CD14-positive monocyte (primary cell): ENCODE data around the gene SKOR1. TPM values are rescaled to one million over a fixed set of nuclear protein-coding genes. Genes with fewer than 3 reads are reported as not detected.

Experiments used
- DNase-seq, 3 donors: peaks; one replicate each; pipeline ENCODE4 v3.0.0-alpha.2; 2011 to 2022
- H2AFZ ChIP-seq: 2 replicates; pipeline ENCODE4 v1.6.0; 2012; ENCODE audit warnings: mild to moderate bottlenecking, low read depth, low read length, inconsistent platforms; ENCODE audit not compliant: insufficient read depth, poor library complexity, severe bottlenecking
- H3K27ac ChIP-seq, 2 donors: 1 replicate in 1 of 2; 2 replicates in 1 of 2; pipeline ENCODE4 v1.5.1; 2012 to 2013; ENCODE audit warnings: low read length in 2 of 2, control low read depth in 1 of 2, inconsistent platforms in 1 of 2, low read depth in 1 of 2, mild to moderate bottlenecking in 1 of 2
- H3K27me3 ChIP-seq, 2 donors: one replicate each; pipeline versions ENCODE4 v1.6.0 to v1.6.1; 2011 to 2013; ENCODE audit warnings: low read length in 2 of 2; ENCODE audit not compliant: control insufficient read depth in 2 of 2, insufficient read depth in 2 of 2
- H3K36me3 ChIP-seq, 2 donors: replicated peaks in 1 of 2; 1 replicate in 1 of 2; 2 replicates in 1 of 2; pipeline versions ENCODE4 v1.5.1 to v1.6.1; 2012 to 2013; ENCODE audit warnings: low read length in 2 of 2, control low read depth in 1 of 2, inconsistent platforms in 1 of 2, mild to moderate bottlenecking in 1 of 2; ENCODE audit not compliant: insufficient read depth in 2 of 2, control insufficient read depth in 1 of 2
- H3K4me1 ChIP-seq, 2 donors: 1 replicate in 1 of 2; 2 replicates in 1 of 2; pipeline versions ENCODE4 v1.5.1 to v1.6.1; 2012 to 2013; ENCODE audit warnings: low read length in 2 of 2, control low read depth in 1 of 2, inconsistent platforms in 1 of 2, mild to moderate bottlenecking in 1 of 2, moderate library complexity in 1 of 2; ENCODE audit not compliant: insufficient read depth in 2 of 2, control insufficient read depth in 1 of 2
- H3K4me2 ChIP-seq: replicated peaks from 2 replicates; pipeline ENCODE3; 2012; ENCODE audit warnings: low read length, moderate library complexity, mild to moderate bottlenecking; ENCODE audit not compliant: poor library complexity, severe bottlenecking; ENCODE audit errors: extremely low read depth
- H3K4me3 ChIP-seq, 3 experiments: fragments of 200-600 bp in 1 of 3; sonication (generic) in 1 of 3; replicated peaks in 1 of 3; 1 replicate in 2 of 3; 2 replicates in 1 of 3; pipeline ENCODE4 v1.5.1; 2011 to 2013; ENCODE audit warnings: low read length in 3 of 3, mild to moderate bottlenecking in 3 of 3, control low read depth in 2 of 3, low read depth in 2 of 3, inconsistent platforms in 1 of 3, moderate library complexity in 1 of 3
- H3K79me2 ChIP-seq: 2 replicates; pipeline ENCODE4 v1.6.0; 2012; ENCODE audit warnings: mild to moderate bottlenecking, control low read depth, inconsistent platforms, low read length, moderate library complexity; ENCODE audit not compliant: insufficient read depth
- H3K9ac ChIP-seq: 2 replicates; pipeline ENCODE4 v1.6.0; 2017; ENCODE audit warnings: low read length, mild to moderate bottlenecking; ENCODE audit not compliant: insufficient read depth, poor library complexity, severe bottlenecking
- H3K9me3 ChIP-seq, 2 donors: replicated peaks in 1 of 2; 1 replicate in 1 of 2; 2 replicates in 1 of 2; pipeline versions ENCODE4 v1.5.1 to v1.6.1; 2012 to 2013; ENCODE audit warnings: low read length in 2 of 2, control low read depth in 1 of 2; ENCODE audit not compliant: control insufficient read depth in 1 of 2, insufficient read depth in 1 of 2
- H4K20me1 ChIP-seq: 2 replicates; pipeline ENCODE4 v1.6.0; 2012; ENCODE audit warnings: mild to moderate bottlenecking, low read length, control low read depth, moderate library complexity; ENCODE audit not compliant: insufficient read depth
- H3K27ac Mint-ChIP-seq, 7 donors: one replicate each; pipeline ENCODE4 v1.8.0; 2020; ENCODE audit warnings: mild to moderate bottlenecking in 7 of 7, mixed read lengths in 7 of 7, moderate library complexity in 6 of 7, inconsistent platforms in 2 of 7
- H3K27me3 Mint-ChIP-seq, 3 donors: one replicate each; pipeline ENCODE4 v1.8.0; 2021 to 2022; ENCODE audit warnings: low read depth in 3 of 3, mild to moderate bottlenecking in 3 of 3, mixed read lengths in 3 of 3, moderate library complexity in 3 of 3, inconsistent platforms in 1 of 3
- H3K36me3 Mint-ChIP-seq, 2 donors: one replicate each; pipeline ENCODE4 v1.8.0; 2020; ENCODE audit warnings: mixed read lengths in 2 of 2, inconsistent platforms in 1 of 2, mild to moderate bottlenecking in 1 of 2
- H3K4me1 Mint-ChIP-seq: one replicate; pipeline ENCODE4 v1.8.0; 2020; ENCODE audit warnings: mild to moderate bottlenecking, mixed read lengths
- H3K4me3 Mint-ChIP-seq, 2 donors: one replicate each; pipeline ENCODE4 v1.8.0; 2020; ENCODE audit warnings: mild to moderate bottlenecking in 2 of 2, mixed read lengths in 2 of 2, moderate library complexity in 1 of 2
- H3K9me3 Mint-ChIP-seq, 7 donors: one replicate each; pipeline ENCODE4 v1.8.0; 2020 to 2022; ENCODE audit warnings: mixed read lengths in 7 of 7, mild to moderate bottlenecking in 6 of 7, moderate library complexity in 6 of 7, inconsistent platforms in 2 of 7
- WGBS: methylation state at CpG from one replicate; pipeline ENCODE4 v1.1.5; 2013; ENCODE audit warnings: missing lambda C conversion rate; ENCODE audit not compliant: insufficient coverage; 5-methylcytosine and 5-hydroxymethylcytosine counted together
- intact Hi-C, 2 donors: fragments of 100-400 bp; cut with micrococcal nuclease; formaldehyde crosslinking; loops; one replicate each; pipeline versions ENCODE4 v1.15.0 to v1.15.1; 2023
- polyA plus RNA-seq, 3 donors: library from polyadenylated mRNA; depleted of rRNA in 1 of 3; unstranded in 2 of 3; stranded (reverse) in 1 of 3; fragments of 300-500 nt in 2 of 3; fragments of >200 nt in 1 of 3; fragmentation: Illumina TruSeq in 2 of 3; gene quantifications; 1 replicate in 2 of 3; 2 replicates in 1 of 3; pipeline ENCODE4 v1.2.3, GENCODE V29; 2012 to 2021
- TF ChIP-seq, protein P1 (sequence below): fragments of 200-600 bp; IDR thresholded peaks from one replicate; pipeline ENCODE4 v1.8.0; 2022; ENCODE audit warnings: antibody characterized with exemption, mild to moderate bottlenecking

SKOR1 gene
- polyA plus RNA-seq, 3 donors, result 0.23 TPM; not detected in 2

DNA sequence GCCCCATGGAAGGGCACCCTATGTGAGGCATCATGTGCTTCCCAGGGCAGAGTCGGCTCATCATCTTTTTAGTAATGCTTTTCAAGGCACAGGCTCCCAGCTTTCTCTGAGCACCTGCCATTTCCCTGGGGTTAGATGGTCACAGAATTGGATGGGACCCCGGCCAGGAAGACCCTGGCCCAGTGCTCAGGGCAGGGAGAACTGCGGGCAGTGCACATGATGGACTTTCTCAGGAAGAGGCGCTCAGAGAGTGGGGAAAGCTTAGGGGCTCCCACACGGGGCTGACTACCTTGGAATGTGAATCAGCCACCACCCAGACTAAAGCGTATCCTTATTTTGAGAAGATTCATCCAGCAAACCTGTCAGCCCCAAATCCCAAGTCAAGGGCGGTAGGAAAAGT lies 16.5 kb upstream of the SKOR1 start:
- Histone ChIP-seq H4K20me1 (no peaks in the 10 kb centered on the region), H3K9ac (no peak overlapping the region), H3K4me1 (no peaks in the 10 kb centered on the region), H3K4me2 (no peak overlapping the region), H3K36me3 (no peaks in the 10 kb centered on the region), H2AFZ (no peak overlapping the region), H3K9me3 (no peaks in the 10 kb centered on the region), H3K27ac (no peak overlapping the region), H3K27me3 (no peaks in the 10 kb centered on the region), H3K4me3 (no peak overlapping the region), H3K79me2 (no peaks in the 10 kb centered on the region)
- WGBS, result 92% methylated on average over 6 of the region's 7 CpGs
- Mint-ChIP-seq H3K27me3 (peaks cover 2 to 6% (median 5%) of the 10 kb centered on the region in 3 donors), H3K4me3 (no peak overlapping the region), H3K36me3 (peaks cover 13 to 17% of the 10 kb centered on the region in 2 donors), H3K27ac (no peak overlapping the region), H3K9me3 (peaks cover 0 to 2% (median 0%) of the 10 kb centered on the region in 7 donors), H3K4me1 (no peaks in the 10 kb centered on the region)
- intact Hi-C loops, result no loop called here
- TF ChIP-seq, protein P1, sequence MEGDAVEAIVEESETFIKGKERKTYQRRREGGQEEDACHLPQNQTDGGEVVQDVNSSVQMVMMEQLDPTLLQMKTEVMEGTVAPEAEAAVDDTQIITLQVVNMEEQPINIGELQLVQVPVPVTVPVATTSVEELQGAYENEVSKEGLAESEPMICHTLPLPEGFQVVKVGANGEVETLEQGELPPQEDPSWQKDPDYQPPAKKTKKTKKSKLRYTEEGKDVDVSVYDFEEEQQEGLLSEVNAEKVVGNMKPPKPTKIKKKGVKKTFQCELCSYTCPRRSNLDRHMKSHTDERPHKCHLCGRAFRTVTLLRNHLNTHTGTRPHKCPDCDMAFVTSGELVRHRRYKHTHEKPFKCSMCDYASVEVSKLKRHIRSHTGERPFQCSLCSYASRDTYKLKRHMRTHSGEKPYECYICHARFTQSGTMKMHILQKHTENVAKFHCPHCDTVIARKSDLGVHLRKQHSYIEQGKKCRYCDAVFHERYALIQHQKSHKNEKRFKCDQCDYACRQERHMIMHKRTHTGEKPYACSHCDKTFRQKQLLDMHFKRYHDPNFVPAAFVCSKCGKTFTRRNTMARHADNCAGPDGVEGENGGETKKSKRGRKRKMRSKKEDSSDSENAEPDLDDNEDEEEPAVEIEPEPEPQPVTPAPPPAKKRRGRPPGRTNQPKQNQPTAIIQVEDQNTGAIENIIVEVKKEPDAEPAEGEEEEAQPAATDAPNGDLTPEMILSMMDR, result no peak
- DNase-seq, result no peak

DNA sequence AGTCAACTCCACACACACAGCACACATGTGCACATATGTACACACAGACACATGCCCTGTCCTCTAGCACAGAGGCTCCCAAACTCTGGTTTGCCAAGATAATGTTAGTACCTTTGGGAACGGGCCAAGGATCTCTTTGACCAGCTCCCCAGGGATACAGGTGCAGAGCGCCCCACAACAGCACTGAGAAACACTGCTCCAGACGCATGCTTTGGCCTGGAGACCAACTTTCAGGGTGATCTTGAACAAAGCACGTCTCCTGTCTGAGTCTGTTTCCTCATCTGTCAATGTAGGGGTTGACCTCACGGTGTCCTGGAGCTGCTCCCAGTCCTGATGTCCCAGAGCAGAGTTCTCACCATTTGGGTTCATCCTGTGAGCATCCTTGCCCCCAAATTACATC lies 15.9 kb upstream of the SKOR1 start:
- Mint-ChIP-seq H3K36me3 (peaks cover 13 to 17% of the 10 kb centered on the region in 2 donors), H3K4me3 (no peak overlapping the region)
- 91% methylated on average over 5 of the region's 5 CpGs for WGBS

More for the DNA sequence above, 15.9 kb upstream of the SKOR1 start:
- H4K20me1 ChIP-seq, result no peaks in the 10 kb centered on the region
- no peaks in the 10 kb centered on the region for H3K36me3 ChIP-seq
- no peak overlapping the region for H2AFZ ChIP-seq
- peaks cover 0 to 2% (median 0%) of the 10 kb centered on the region in 7 donors for H3K9me3 Mint-ChIP-seq
- no peak overlapping the region for H3K27ac ChIP-seq
- no peaks in the 10 kb centered on the region for H3K4me1 ChIP-seq
- H3K27me3 ChIP-seq, result no peaks in the 10 kb centered on the region
- no peak overlapping the region for H3K27ac Mint-ChIP-seq
- intact Hi-C loops, result no loop called here
- TF ChIP-seq, protein P1, result no peak
- H3K4me2 ChIP-seq, result no peak overlapping the region
- H3K4me3 ChIP-seq, result no peak overlapping the region
- H3K79me2 ChIP-seq, result no peaks in the 10 kb centered on the region
- H3K9me3 ChIP-seq, result no peaks in the 10 kb centered on the region
- DNase-seq, result no peak
- no peak overlapping the region for H3K9ac ChIP-seq
- H3K27me3 Mint-ChIP-seq, result peaks cover 2 to 6% (median 5%) of the 10 kb centered on the region in 3 donors
- H3K4me1 Mint-ChIP-seq, result no peaks in the 10 kb centered on the region
